Measurements from ENCODE around the gene NAP1L5. TPM values are rescaled to one million over a fixed set of nuclear protein-coding genes. Genes with fewer than 3 reads are reported as not detected.

NAP1L5 gene
- total RNA-seq, 1 experiment from 2014 or later, result 1.8 TPM

GRCh38 chr4:88681209-88681608, 16.4 kb downstream of the NAP1L5 start:
- Histone ChIP-seq H3K36me3 (ENCODE audit: control insufficient read depth in 1 of 2, insufficient read depth in 2 of 2, low read length in 2 of 2) (no peaks in the 10 kb centered on the region), H3K4me3 (replicated peaks in 1 of 2; ENCODE audit: low read depth in 1 of 2, low read length in 2 of 2) (no peak overlapping the region), H3K4me1 (ENCODE audit: control insufficient read depth in 1 of 2, insufficient read depth in 2 of 2, low read length in 2 of 2) (no peaks in the 10 kb centered on the region), H3K27me3 (ENCODE audit: insufficient read depth, low read length) (no peaks in the 10 kb centered on the region), H3K9ac (ENCODE audit: low read length) (no peak overlapping the region), H3K27ac (ENCODE audit: low read depth, low read length) (no peak overlapping the region), H3K4me2 (ENCODE audit: low read length) (no peak overlapping the region), H2AFZ (ENCODE audit: low read depth, low read length, poor library complexity, severe bottlenecking) (no peak overlapping the region), H3K79me2 (ENCODE audit: insufficient read depth, low read length) (no peaks in the 10 kb centered on the region), H3K9me3 (ENCODE audit: control insufficient read depth in 1 of 2, insufficient read depth in 1 of 2, low read depth in 1 of 2, low read length in 2 of 2) (no peaks in the 10 kb centered on the region), H4K20me1 (ENCODE audit: insufficient read depth) (no peaks in the 10 kb centered on the region), H3K9me2 (ENCODE audit: insufficient read depth) (no peaks in the 10 kb centered on the region)
- ATAC-seq (no peak), DNase-seq (ENCODE audit: low read depth, low spot score) (no peak)
- CTCF ChIA-PET, result interaction anchor here (1.2 kb wide), 1 partner anchor 9 kb away, joined by 6 read pairs; no protein-coding TSS in a partner anchor
- BruUV-seq (replicated peaks), result no TSS peak
- intact Hi-C loops (cut with micrococcal nuclease), result no loop called here
- POLR2A ChIA-PET, result no interaction called here
- no peak for TF ChIP-seq SP1 (IDR thresholded peaks at IDR 0.05; ENCODE audit: low read depth)
- TF ChIP-seq RAD21 (IDR thresholded peaks at IDR 0.05; ENCODE audit: low read depth), result no peak
- no peak for TF ChIP-seq EZH2 (IDR thresholded peaks at IDR 0.05)
- TF ChIP-seq CTCF (IDR thresholded peaks at IDR 0.05 in 2 of 3, conservative IDR thresholded peaks at IDR 0.05 in 1 of 3; ENCODE audit: borderline replicate concordance in 1 of 3, insufficient read depth in 1 of 3, low read depth in 2 of 3, low read length in 2 of 3), result no peak
- RAD21 ChIA-PET (ENCODE audit: low non-redundant PET in 1 of 2, low total read pairs in 2 of 2, uncharacterized antibody in 2 of 2, unreplicated experiment in 2 of 2), result no interaction called here

GRCh38 chr4:88675543-88675942, 22.1 kb downstream of the NAP1L5 start:
- H3K9me3 ChIP-seq (ENCODE audit: control insufficient read depth in 1 of 2, insufficient read depth in 1 of 2, low read depth in 1 of 2, low read length in 2 of 2), result no peaks in the 10 kb centered on the region
- H3K9me2 ChIP-seq (ENCODE audit: insufficient read depth), result no peaks in the 10 kb centered on the region
- H2AFZ ChIP-seq (ENCODE audit: low read depth, low read length, poor library complexity, severe bottlenecking), result no peak overlapping the region
- ATAC-seq (no peak), DNase-seq (ENCODE audit: low read depth, low spot score) (no peak)
- no peak overlapping the region for H3K9ac ChIP-seq (ENCODE audit: low read length)
- H3K4me2 ChIP-seq (ENCODE audit: low read length), result no peak overlapping the region
- no peak overlapping the region for H3K27ac ChIP-seq (ENCODE audit: low read depth, low read length)
- H3K79me2 ChIP-seq (ENCODE audit: insufficient read depth, low read length), result no peaks in the 10 kb centered on the region
- TF ChIP-seq SIN3A (IDR thresholded peaks at IDR 0.05; ENCODE audit: low read depth), result no peak
- TF ChIP-seq REST (IDR thresholded peaks at IDR 0.05; ENCODE audit: low read depth), result no peak
- no peak for TF ChIP-seq MAX (IDR thresholded peaks at IDR 0.05)
- TF ChIP-seq ZBTB33 (IDR thresholded peaks at IDR 0.05; ENCODE audit: extremely low read depth, insufficient replicate concordance, low read length), result no peak
- TF ChIP-seq EZH2phosphoT487 (IDR thresholded peaks at IDR 0.05; ENCODE audit: borderline replicate concordance), result no peak
- TF ChIP-seq EGR1 (IDR thresholded peaks at IDR 0.05; ENCODE audit: low read depth), result no peak
- no peak for TF ChIP-seq CEBPB (IDR thresholded peaks at IDR 0.05; ENCODE audit: low read depth)
- TF ChIP-seq SRF (IDR thresholded peaks at IDR 0.05; ENCODE audit: low read depth), result no peak
- TF ChIP-seq JUND (IDR thresholded peaks at IDR 0.05), result no peak
- TF ChIP-seq EZH2 (IDR thresholded peaks at IDR 0.05), result no peak
- TF ChIP-seq CBX3 (IDR thresholded peaks at IDR 0.05; ENCODE audit: low read depth), result no peak
- TF ChIP-seq ZFX (IDR thresholded peaks at IDR 0.05), result no peak
- no peaks in the 10 kb centered on the region for H4K20me1 ChIP-seq (ENCODE audit: insufficient read depth)
- POLR2A ChIA-PET, result no interaction called here
- intact Hi-C loops (cut with micrococcal nuclease), result no loop called here
- no peaks in the 10 kb centered on the region for H3K36me3 ChIP-seq (ENCODE audit: control insufficient read depth in 1 of 2, insufficient read depth in 2 of 2, low read length in 2 of 2)
- no peaks in the 10 kb centered on the region for H3K27me3 ChIP-seq (ENCODE audit: insufficient read depth, low read length)
- H3K4me3 ChIP-seq (replicated peaks in 1 of 2; ENCODE audit: low read depth in 1 of 2, low read length in 2 of 2), result no peak overlapping the region
- BruUV-seq (replicated peaks), result no TSS peak
- RAD21 ChIA-PET (ENCODE audit: low non-redundant PET in 1 of 2, low total read pairs in 2 of 2, uncharacterized antibody in 2 of 2, unreplicated experiment in 2 of 2), result no interaction called here
- CTCF ChIA-PET, result no interaction called here
- no peaks in the 10 kb centered on the region for H3K4me1 ChIP-seq (ENCODE audit: control insufficient read depth in 1 of 2, insufficient read depth in 2 of 2, low read length in 2 of 2)

Measured in HCT116 (cell line).